Vagina (tissue), 2 donors: ENCODE results near the gene HSPBAP1. TPM values are rescaled to one million over a fixed set of nuclear protein-coding genes. Genes with fewer than 3 reads are reported as not detected.

ENCODE experiments used
- DNase-seq, 2 donors: peaks; one replicate each; pipeline ENCODE4 v3.0.0-alpha.2; 2017; ENCODE audit errors: extremely low spot score in 2 of 2
- H3K27ac ChIP-seq: fragments of 200-600 bp; sonication (generic); one replicate; pipeline ENCODE4 v1.5.1; 2019
- H3K27me3 ChIP-seq: fragments of 200-600 bp; sonication (generic); one replicate; pipeline ENCODE4 v1.5.1; 2019
- H3K36me3 ChIP-seq, 2 donors: fragments of 200-600 bp; sonication (generic); one replicate each; pipeline ENCODE4 v1.5.1; 2017 to 2019
- H3K4me1 ChIP-seq: fragments of 200-600 bp; sonication (generic); one replicate; pipeline ENCODE4 v1.5.1; 2019
- H3K4me3 ChIP-seq, 2 donors: fragments of 200-600 bp; sonication (generic); 1 replicate in 1 of 2; 2 replicates in 1 of 2; pipeline ENCODE4 v1.5.1; 2016 to 2019
- H3K9me3 ChIP-seq: fragments of 200-600 bp; sonication (generic); one replicate; pipeline ENCODE4 v1.5.1; 2019
- POLR2A ChIP-seq, 2 donors: fragments of 450-650 bp; IDR thresholded peaks; one replicate each; pipeline ENCODE4 v1.6.1; 2017; ENCODE audit warnings: antibody characterized with exemption in 2 of 2, mild to moderate bottlenecking in 2 of 2, moderate library complexity in 2 of 2
- POLR2AphosphoS5 ChIP-seq, 2 donors: sonication (generic); formaldehyde crosslinking; IDR thresholded peaks; one replicate each; pipeline ENCODE4 v1.9.0; 2017; ENCODE audit warnings: antibody characterized with exemption in 2 of 2, mild to moderate bottlenecking in 2 of 2, low read depth in 1 of 2; ENCODE audit not compliant: insufficient read depth in 1 of 2
- intact Hi-C: fragments of 100-400 bp; cut with DNase I; formaldehyde crosslinking; loops from one replicate; pipeline ENCODE4 v1.15.1; 2023
- total RNA-seq: library from RNA; depleted of rRNA; stranded (reverse); fragments of >200 nt; gene quantifications from one replicate; pipeline ENCODE4 v1.2.3, GENCODE V29; 2016
- TF ChIP-seq, protein P1 (sequence below), 3 experiments: fragments of 450-650 bp in 2 of 3; fragments of 200-600 bp in 1 of 3; sonication (generic) in 1 of 3; IDR thresholded peaks; one replicate each; pipeline ENCODE4 v1.5.1; 2017 to 2019; ENCODE audit warnings: antibody characterized with exemption in 3 of 3, mild to moderate bottlenecking in 2 of 3, moderate library complexity in 2 of 3

HSPBAP1 gene
- total RNA-seq, 1 donor from 2014 or later: 9.8 TPM

DNA sequence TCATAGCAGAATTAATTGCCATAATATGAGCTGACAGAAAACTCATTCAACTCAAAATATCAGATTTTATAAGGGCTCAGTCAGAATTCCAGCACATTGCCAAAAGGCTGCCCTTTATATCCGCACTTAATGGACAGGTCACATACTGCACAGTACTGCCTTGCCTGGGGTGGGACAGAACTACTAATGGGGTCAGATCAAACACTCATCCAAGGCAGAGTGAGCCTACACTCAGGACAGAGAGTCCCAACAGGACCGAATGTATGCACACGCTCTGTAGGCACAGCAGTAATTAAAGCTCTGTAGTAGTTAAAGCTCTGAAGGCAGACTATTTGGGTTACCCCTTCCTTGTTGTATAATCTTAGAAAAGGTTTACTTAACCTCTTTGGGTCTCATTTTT lies 27.2 kb downstream of the HSPBAP1 start:
- Histone ChIP-seq H3K36me3 (no peaks in the 10 kb centered on the region), H3K9me3 (no peaks in the 10 kb centered on the region), H3K4me3 (no peak overlapping the region), H3K27ac (no peak overlapping the region), H3K27me3 (no peaks in the 10 kb centered on the region), H3K4me1 (no peaks in the 10 kb centered on the region)
- intact Hi-C loops: no loop called here
- no peak for TF ChIP-seq POLR2A (IDR thresholded peaks at IDR 0.05)
- no peak for DNase-seq

GRCh38 chr3:122760453-122761271 lies 33.0 kb downstream of the HSPBAP1 start:
- Histone ChIP-seq H3K4me3 (no peak overlapping the region), H3K27me3 (no peaks in the 10 kb centered on the region), H3K36me3 (no peaks in the 10 kb centered on the region), H3K9me3 (no peaks in the 10 kb centered on the region), H3K27ac (no peak overlapping the region), H3K4me1 (no peaks in the 10 kb centered on the region)
- intact Hi-C loops: no loop called here
- no peak for TF ChIP-seq POLR2A (IDR thresholded peaks at IDR 0.05)
- TF ChIP-seq, protein P1, sequence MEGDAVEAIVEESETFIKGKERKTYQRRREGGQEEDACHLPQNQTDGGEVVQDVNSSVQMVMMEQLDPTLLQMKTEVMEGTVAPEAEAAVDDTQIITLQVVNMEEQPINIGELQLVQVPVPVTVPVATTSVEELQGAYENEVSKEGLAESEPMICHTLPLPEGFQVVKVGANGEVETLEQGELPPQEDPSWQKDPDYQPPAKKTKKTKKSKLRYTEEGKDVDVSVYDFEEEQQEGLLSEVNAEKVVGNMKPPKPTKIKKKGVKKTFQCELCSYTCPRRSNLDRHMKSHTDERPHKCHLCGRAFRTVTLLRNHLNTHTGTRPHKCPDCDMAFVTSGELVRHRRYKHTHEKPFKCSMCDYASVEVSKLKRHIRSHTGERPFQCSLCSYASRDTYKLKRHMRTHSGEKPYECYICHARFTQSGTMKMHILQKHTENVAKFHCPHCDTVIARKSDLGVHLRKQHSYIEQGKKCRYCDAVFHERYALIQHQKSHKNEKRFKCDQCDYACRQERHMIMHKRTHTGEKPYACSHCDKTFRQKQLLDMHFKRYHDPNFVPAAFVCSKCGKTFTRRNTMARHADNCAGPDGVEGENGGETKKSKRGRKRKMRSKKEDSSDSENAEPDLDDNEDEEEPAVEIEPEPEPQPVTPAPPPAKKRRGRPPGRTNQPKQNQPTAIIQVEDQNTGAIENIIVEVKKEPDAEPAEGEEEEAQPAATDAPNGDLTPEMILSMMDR (IDR thresholded peaks at IDR 0.05): no peak
- TF ChIP-seq POLR2AphosphoS5 (IDR thresholded peaks at IDR 0.05; ENCODE audit: insufficient read depth in 1 of 2, low read depth in 1 of 2): no peak
- DNase-seq: no peak

- no peak for DNase-seq
- Histone ChIP-seq H3K27ac (no peak overlapping the region), H3K4me1 (no peaks in the 10 kb centered on the region), H3K9me3 (no peaks in the 10 kb centered on the region), H3K4me3 (no peak overlapping the region), H3K36me3 (peaks cover 0 to 9% of the 10 kb centered on the region in 2 donors), H3K27me3 (no peaks in the 10 kb centered on the region)
- intact Hi-C loops: no loop called here
- TF ChIP-seq POLR2A (IDR thresholded peaks at IDR 0.05) (no peak), POLR2AphosphoS5 (IDR thresholded peaks at IDR 0.05; ENCODE audit: insufficient read depth in 1 of 2, low read depth in 1 of 2) (no peak)
- TF ChIP-seq, protein P1 (IDR thresholded peaks at IDR 0.05): no peak
Observed at GRCh38 chr3:122758877-122759560, 34.6 kb downstream of the HSPBAP1 start.

GRCh38 chr3:122755491-122755890 lies 38.1 kb downstream of the HSPBAP1 start:
- Histone ChIP-seq H3K36me3 (peaks cover 0 to 9% of the 10 kb centered on the region in 2 donors), H3K4me1 (no peaks in the 10 kb centered on the region), H3K4me3 (no peak overlapping the region), H3K27me3 (no peaks in the 10 kb centered on the region), H3K9me3 (no peaks in the 10 kb centered on the region), H3K27ac (no peak overlapping the region)
- intact Hi-C loops: no loop called here
- DNase-seq: no peak
- TF ChIP-seq POLR2A (IDR thresholded peaks at IDR 0.05): no peak
- TF ChIP-seq, protein P1 (IDR thresholded peaks at IDR 0.05): no peak
- no peak for TF ChIP-seq POLR2AphosphoS5 (IDR thresholded peaks at IDR 0.05; ENCODE audit: insufficient read depth in 1 of 2, low read depth in 1 of 2)

DNA sequence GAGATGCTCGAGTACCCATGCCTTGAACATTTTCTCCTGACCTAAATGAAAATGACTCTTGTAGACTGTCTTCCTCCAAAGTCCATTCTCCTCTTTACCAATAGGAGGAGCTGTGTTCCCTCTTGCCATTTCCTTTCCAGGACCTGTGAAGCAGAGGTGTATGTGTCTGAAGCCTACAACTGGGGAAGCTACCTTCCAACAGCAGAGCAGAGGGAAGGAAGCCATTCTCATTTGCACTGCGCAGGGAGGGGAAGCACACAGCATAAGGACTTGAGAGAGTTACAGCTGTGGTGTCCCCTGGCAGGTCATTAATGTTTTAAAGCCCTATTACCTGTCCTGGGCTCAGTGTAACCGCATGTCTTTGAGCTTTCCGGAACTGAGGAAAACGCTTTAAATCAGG lies 38.7 kb downstream of the HSPBAP1 start:
- Histone ChIP-seq H3K27ac (no peak overlapping the region), H3K27me3 (no peaks in the 10 kb centered on the region), H3K9me3 (no peaks in the 10 kb centered on the region), H3K36me3 (peaks cover 0 to 13% of the 10 kb centered on the region in 2 donors), H3K4me1 (no peaks in the 10 kb centered on the region), H3K4me3 (no peak overlapping the region)
- TF ChIP-seq POLR2AphosphoS5 (IDR thresholded peaks at IDR 0.05; ENCODE audit: insufficient read depth in 1 of 2, low read depth in 1 of 2): no peak
- TF ChIP-seq POLR2A (IDR thresholded peaks at IDR 0.05): no peak
- TF ChIP-seq, protein P1 (IDR thresholded peaks at IDR 0.05): peak in 1 of 3 experiments; percentile 54
- no peak for DNase-seq
- intact Hi-C loops: no loop called here
